ENCODE results near the gene MRPL20.
"Not testable (repeated sequence)": the region's sequence is repeated elsewhere in the genome, so short reads cannot be mapped to it uniquely, and the experiment has no call there.

Gene MRPL20

DNA sequence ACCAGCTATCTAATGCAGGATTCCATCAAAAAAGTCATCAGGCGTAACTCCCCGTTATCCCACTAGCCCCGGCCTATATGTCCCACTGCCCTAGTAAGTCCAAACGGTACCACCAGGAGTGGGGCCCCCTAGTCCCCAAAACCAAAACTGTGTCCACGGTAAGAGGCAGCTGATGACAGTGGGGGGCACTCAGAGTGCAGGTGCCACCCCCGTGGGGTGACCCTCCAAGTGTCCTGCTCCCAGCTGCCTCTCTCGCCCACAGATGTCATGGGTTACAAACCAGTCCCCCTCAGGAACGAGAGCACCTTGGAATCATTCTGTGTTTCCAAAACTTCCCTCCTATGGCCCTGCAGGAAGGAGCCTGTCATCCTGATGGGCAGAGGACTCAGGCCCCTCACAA lies 21.2 kb downstream of the MRPL20 start:
- DNase-seq (ENCODE audit: low spot score), result no peak

DNA sequence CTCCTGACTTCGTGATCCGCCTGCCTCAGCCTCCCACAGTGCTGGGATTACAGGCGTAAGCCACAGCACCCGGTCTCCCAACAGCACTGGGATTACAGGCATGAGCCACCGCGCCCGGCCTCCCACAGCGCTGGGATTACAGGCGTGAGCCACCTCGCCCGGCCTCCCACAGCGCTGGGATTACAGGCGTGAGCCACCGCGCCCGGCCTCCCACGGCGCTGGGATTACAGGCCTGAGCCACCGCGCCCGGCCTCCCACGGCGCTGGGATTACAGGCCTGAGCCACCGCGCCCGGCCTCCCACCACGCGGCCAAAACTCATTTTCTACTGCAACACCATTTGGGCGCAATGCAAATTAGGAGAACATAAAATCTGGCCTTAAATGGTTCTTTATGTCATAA lies 21.8 kb downstream of the MRPL20 start:
- not testable (repeated sequence) for DNase-seq (ENCODE audit: low spot score)

DNA sequence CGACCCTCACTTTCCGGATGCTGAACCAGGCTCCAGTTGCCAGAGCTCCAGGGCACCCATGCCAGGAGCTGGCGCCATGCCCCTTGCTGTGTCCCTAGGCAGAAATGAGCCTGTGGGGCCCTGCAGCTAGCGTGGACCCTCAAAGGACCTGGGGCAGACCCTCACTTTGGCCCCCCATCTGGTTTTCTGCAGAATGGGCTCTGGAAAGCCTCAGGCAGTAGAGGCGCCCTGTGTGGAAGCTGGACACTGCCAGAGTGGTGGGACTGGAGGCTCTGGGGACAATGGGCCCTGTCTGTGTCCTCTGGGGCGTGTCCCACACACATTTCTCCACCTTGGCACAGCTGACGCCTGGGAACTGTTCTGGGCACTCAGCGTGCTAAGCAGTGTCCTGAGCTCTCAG lies 25.8 kb downstream of the MRPL20 start:
- DNase-seq (ENCODE audit: low spot score), result no peak

DNA sequence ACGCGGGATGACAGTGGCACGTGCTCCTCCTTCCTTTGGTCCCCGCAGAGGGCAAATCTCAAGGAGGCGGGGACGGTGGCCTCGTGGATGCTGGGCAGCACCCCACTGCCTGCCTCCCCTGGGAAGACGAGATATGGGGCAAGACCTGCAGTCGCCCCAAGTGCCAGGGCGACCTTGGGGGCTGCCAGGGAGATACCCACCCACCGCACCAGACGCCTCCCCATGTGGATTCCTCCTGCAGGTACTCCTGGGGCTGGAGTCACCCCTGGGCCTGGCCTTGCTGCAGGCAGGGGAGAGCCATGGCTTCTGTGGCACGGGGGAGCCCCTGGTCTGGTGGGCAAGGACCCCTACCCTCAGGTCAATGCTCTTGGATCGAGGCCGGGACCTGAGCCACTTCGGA lies 26.2 kb downstream of the MRPL20 start:
- DNase-seq (ENCODE audit: low spot score), result no peak

DNA sequence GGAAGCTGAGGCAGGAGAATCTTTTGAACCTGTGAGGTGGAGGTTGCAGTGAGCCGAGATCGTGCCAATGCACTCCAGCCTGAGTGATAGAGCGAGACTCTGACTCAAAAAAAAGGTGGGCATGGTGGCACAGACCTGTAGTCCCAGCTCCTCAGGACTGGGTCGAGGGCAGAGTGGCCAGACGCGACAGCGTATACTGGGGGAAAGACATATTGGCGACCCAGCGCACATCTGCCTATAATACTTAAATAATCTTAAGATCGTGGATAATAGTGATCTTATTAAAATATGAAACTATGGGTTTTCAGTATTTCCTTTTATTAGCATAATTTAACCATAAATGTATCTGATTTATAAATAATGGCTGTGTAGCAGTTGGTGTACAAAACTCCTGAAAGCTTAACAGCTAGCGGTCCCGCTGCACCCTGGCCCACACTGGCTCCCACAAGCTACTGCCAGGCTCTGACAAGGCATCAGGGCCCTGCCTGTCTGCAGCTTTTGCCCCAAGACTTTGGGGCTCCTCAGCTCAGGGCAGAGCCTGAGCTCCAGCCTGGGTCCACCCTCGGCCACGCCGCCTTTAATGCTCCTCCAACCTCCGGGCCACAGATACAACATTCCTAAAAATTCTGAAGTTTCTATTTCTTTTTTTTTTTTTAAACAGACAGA lies 29.4 kb downstream of the MRPL20 start:
- no peak for DNase-seq (ENCODE audit: low spot score)

DNA sequence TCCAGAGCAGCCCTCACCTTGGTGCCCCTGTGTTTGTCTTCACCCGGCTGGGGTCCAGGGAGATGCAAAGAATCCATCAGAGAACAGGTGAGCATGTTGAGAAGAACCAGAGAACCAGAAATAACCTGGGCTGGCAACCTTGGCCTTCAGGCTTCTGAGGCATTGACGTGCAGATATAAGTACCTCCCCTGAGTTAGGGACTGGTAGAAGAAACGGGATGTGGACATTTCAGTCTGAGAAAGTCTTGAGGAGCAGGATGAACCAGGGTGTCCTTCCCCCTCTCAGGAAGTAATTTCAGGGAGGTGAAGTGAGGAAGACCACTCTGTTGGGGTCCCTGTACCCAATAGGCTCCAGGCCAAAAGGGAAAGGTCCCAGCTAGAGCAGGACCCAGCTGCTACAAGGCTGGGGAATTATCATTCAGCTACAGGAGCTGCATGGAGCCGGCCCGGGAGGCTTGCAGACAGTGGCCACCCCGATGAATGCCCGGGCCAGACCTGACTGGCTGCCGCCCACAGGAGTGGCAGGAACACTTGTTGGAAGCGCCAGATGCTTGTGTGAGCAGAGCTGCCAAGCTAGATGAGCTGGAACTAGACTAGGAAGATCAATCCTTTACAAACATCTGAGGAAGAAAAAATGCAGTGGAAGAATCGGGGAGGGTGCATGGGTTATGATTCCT lies 30.4 kb downstream of the MRPL20 start:
- DNase-seq (ENCODE audit: low spot score), result no peak

DNA sequence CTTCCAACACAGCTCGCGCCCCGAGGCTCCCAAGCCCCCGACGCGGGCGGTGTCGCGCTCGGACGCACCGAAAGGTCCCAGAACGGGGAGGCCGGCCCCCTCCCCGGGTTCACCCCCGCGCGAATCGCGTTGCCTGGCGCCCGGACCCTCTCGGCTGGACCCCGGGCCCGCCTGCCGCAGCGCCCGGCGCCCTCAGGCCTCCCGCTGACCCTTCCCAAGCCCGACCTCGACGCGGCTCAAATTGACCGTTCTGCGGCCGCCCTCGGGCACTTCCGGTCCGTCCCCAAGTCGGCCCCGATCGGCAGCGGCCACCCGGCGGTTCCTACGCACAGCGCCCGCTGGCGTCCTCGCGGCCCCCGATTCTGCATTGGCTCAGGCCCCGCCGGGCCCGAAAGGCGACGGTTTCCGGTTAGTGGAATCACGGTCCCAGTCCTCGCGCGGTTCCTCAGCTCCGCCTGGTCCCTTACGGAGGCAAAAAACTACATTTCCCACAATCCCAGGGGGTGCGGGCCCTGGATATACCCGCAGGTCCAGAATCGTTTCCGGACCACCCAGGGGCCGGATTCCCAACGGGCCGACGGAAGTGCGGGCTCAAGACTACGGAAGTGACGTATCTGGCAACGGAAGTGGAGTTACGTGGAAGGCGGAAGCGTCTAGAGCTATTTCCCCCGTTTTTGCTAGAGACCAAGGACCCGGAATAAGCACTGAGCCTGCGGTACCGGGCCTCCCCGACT lies 32.0 kb downstream of the MRPL20 start, which contains the start of gene AURKAIP1:
AURKAIP1 (minus strand) TSS at position 279 of the 734 bp plus-strand sequence. CDS start 451 bp downstream, outside the sequence.
- DNase-seq (ENCODE audit: low spot score), result peak; percentile 100

DNA sequence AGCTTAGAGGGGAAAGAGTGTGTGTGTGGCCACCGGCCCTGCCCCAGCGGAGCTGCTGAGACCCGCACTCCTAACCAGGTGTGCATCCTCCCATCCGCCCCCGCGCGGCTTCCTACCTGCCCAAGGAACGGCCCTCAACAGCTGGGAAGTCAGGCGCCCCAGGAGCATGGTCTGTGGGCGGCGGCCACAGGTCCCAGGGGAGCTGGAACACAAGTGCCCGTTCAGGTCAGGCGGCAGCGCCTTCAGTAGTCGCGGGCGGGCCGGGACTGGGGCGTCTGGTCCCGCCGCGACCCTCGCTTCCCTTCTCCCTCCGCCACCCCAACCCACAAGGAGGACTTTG lies 32.5 kb downstream of the MRPL20 start:
- no peak for DNase-seq (ENCODE audit: low spot score)

DNA sequence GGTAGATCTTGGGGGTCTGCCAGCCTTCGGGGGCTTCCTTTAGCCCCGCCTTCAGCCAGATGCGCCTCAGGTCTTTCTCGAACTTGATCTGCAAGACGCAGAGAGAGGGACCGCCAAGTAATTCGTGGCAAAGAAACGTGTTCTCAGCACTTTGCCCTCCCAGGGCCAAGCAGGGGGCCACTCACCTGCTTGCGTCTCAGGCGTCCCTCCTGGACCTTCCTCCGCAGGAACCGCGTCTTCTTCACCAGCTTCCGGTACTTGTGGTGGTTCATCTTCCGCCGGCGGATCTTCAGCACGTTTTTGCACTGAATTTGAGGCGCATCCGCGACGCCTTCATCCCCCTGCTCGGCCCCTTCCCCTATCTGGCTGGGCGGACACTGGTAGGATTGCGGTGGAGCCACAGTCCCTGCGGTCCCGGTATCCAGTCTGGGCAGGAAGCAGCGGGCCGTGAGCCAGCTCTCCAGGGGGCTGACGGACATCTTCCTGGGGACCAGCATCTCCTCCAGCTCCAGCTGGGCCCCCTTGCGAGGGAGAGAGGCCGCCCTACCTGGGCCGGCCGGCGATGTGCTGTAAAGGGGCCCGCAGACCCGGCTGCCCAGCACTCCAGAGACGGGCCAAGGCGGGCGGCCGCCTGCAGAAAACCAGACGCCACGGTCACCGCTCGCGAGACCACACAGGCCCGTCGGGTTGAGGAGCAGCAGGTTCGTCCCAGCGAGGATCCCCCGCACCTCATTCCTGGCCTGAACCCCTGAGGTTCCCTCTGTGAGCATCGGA lies 33.1 kb downstream of the MRPL20 start:
- no peak for DNase-seq (ENCODE audit: low spot score)

DNA sequence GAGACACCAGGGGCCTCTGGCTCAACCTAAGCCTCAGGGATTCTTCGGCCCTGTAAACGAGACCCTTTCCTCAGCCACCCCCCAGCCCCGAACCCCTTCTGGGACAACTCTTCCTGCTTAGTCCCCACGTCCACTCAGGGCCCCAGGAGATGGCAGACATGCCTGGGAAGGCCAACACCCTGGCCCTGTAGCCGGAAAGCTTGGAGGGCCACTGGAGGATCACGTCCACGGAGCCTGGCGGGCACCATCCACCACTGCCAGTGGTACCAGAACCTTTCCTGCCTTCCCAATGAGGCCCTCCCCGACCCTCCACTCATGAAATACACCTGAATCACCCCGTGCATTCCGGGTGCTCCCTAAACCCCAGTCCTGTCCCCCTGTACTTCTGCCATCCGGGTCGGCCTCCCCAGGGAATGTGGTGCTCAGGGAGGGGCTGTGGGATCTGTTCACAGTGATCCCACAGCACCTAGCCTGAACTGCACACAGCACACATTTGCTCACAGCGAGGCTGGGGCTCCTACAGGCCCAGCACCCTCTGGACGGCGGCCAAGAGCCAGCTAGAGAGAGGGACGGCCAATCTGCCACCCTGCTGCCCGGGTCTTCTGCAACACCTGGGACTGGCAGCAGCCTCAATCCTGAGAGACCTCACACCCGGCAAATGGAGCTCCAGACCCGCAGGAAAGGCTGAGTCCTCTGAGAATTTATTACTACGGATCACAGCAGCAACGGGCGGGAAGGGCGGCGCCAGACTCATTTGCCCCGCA lies 33.9 kb downstream of the MRPL20 start:
- no peak for DNase-seq (ENCODE audit: low spot score)

DNA sequence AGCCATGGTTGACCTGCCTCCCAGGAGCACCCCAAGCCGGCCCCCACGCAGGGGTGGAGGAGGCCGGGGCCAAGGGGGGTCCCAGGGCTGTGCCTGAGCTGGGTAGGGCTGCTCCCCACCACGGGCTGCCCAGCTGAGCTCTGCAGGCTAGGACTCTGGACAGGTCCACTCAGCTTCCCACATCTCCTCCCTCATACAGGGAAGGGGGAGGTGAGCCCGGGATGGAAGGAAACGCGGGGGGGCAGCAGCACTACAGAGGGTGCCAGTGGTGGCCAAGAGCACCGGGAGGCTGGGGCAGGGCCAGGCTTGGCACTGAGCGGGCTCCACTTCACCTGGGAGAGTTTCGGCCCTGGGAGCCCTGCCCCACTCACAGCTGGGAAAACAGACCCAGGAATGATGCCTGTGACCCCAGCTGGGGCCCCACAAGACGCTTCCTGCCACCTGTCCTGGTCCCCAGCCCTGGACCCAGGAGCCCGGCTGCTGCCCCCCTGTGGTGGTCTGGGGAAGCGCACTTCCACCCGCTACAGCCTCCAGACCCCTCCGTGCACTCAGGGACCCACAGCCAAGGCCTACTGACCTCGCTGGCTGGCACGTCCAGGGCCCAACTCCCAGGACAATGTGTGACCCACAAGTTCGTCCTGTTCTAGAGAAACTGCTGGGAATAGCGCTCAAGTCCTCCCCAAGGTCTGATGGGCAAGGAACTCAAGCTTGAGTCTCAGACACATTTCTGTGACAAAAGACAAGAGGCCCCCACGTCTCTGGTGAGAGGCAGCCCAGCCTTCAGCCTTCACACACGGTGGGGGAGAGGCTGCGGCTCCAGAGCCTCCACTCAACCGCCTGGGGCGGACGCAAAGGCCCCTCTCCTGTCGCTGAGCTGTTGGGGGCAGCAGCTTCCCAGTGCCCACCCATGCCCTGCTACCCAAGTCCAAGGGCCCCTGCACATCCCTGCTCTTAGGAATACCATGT lies 35.1 kb downstream of the MRPL20 start:
- no peak for DNase-seq (ENCODE audit: low spot score)

DNA sequence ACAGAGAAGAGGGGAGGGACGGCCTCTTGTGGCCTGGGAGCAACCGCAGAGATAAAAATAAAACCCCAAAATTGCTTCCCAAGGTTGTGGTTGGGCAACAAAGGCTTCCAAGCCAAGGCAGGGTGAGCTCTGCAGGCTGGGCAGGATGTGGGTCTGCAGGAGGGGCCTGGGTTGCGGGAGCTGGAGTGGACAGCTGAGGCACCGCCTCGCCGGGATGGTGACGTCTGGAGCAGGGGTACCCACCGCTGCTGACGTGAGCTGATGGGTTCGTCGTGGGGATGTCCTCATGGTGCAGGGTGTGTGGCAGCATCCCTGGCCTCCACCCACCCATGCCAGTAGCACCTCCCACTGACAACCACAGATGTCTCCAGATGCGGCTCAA lies 35.7 kb downstream of the MRPL20 start:
- no peak for DNase-seq (ENCODE audit: low spot score)

DNA sequence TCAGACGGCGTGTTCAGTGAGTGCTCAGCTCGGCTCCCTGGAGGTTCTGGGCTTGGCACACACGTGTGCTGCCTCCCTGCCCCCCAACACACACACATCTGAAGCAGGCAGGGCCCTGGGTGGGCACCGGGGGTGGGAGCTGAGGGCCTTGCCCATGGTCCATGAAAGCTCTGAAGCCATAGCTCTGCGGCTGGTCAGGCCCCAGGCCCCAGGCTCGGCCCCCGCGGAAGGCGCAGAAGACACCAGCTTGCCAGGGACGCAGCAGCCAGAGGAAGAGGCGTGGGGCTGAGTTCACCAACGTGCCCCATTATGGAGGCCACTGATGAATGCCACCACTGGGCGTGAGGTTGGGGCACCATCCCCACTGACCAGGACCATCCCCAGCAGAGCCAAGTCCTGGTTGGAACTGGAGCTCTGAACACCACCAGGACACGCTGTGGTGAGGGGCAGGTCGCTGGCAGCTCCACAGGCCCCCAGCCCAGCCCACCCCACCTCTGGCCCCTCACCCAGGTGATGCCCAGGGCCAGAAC lies 36.3 kb downstream of the MRPL20 start:
- no peak for DNase-seq (ENCODE audit: low spot score)

DNA sequence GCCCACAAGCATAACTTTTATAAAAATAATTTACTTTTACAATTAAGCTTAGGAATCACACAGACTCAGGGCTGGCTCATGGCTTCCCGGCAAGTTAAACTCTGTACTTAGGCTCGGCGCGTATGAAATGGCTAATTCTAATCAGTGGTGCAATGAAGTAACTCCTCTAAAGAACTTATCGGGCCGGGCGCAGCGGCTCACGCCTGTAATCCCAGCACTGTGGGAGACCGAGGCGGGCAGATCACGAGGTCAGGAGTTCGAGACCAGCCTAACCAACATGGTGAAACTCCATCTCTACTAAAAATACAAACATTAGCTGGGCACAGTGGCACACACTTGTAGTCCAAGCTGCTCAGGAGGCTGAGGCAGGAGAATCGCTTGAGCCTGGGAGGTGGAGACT lies 37.0 kb downstream of the MRPL20 start:
- not testable (repeated sequence) for DNase-seq (ENCODE audit: low spot score)

DNA sequence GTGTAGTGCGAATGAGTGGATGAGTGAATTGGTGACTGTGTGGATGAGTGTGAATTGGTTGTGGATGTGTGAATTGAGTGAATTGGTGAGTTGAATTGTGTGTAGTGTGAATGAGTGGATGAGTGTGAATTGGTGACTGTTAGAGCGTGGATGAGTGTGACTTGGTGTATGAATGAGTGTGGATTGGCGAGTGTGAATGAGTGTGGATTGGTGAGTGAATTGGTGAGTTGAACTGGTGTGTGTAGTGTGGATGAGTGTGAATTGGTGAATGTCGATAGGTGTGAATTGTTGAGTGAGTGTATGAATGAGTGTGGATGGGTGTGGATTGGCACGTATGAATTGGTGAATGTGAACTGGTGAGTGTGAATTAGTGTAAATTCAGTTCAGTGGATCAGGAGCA lies 39.8 kb downstream of the MRPL20 start:
- DNase-seq (ENCODE audit: low spot score), result no peak

DNA sequence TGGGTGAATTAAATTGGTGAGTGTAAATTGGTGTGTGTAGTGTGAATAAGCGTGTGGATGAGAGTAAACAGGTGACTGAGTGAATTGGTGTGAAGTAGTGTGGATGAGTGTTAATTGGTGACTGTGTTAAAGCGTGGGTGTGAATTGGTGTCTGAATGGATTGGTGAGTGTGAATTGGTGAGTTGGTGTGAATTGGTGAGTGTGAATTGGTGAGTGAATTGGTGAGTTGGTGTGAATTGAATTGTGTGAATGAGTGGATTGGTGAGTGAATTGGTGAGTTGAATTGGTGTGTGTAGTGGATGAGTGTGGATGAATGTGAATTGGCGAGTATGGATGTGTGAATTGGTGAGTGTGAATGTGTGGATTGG lies 40.4 kb downstream of the MRPL20 start:
- DNase-seq (ENCODE audit: low spot score), result no peak

DNA sequence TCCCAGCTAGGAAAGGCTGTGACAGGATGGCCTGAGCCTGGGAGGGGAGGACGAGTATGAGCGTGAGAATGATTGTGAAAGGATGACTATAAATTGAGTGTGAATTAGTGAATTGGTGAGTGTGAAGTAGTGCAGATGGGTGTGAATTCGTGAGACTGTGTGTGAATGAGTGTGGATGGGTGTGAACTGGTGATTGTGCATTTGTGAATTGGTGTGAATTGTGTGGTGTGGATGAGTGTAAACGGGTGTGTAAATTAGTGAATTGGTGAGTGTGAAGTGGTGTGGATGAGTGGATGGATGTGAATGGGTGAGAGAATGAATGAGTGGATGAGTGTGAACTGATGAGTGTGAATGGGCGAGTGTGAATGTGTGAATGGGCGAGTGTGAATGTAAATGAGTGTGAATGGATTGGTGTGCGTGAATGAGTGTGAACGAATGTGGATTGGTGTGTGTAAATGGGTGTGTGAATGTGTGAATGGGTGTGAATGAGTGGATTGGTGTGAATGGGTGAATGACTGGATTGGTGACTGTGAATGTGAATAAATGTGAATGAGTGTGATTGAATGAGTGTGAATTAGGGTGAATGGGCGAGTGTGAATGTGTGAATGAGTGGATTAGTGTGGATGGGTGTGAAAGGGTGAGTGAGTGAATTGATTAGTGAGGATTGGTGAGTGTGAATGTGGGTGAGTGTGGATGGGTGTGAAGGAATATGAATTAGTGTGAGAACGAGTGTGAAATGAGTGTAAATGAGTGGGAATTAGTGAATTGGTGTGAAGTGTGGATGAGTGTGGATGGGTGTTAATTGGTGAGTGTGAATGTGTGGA lies 41.0 kb downstream of the MRPL20 start:
- DNase-seq (ENCODE audit: low spot score), result no peak

DNA sequence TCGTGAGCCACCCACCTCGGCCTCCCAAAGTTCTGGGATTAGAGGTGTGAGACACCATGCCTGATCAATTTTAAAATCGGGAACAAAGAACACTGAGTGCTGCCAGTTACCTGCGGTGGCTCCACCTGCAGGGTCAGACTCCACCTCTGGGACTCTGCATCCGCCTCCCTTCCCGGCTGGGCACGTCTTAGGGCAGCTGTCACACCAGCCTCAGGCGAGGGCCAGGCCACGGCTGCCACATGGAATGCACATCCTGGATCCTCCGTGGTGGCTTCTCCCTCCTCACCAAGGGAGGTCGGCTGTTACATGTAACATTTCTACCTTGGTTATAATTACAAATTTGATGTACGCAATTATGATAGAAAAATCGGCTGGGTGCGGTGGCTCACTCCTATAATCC lies 42.8 kb downstream of the MRPL20 start:
- DNase-seq (ENCODE audit: low spot score), result no peak

DNA sequence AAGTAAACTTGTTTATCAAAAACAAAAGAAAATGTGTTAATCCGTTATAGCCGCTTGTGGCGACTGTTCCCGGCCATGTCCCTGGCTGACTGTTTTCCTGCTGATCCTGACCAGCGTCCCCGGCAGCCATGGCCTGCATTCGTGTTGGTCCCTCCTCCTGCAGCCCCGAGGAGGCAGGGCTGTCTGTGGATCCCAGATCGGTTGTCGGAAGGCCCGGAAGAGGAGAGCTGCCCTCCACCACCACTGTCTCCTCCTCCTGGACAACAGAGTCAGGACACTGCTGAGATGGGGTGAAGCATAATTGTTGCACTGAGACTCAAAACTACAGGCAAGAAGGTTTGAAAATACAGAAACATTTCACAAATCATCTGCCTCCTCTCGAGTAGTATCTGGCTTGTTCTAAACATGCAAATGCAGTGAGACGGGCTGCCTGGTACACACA lies 45.1 kb downstream of the MRPL20 start:
- DNase-seq (ENCODE audit: low spot score), result no peak

All from pons (tissue), 1 donor.